HG02973 (cell line): Measurements from ENCODE around the gene HPCA.

Experiments
- ATAC-seq: cut with Tn5 transposase; IDR thresholded peaks from one replicate; pipeline ENCODE4 v1.9.1; 2021; ENCODE audit warnings: moderate library complexity; ENCODE audit not compliant: unreplicated experiment

Gene HPCA

GRCh38 chr1:32886004-32886827 is at the start of gene HPCA:
Gene HPCA, plus strand, starts transcription at chr1:32886491. Its CDS starts 2,408 bp downstream, at chr1:32888899.
- ATAC-seq: no peak

GRCh38 chr1:32848354-32849063 is 37.8 kb upstream of the HPCA start:
- ATAC-seq: no peak

- no peak for ATAC-seq
These were observed 30.3 kb upstream of the HPCA start for GRCh38 chr1:32855861-32856617.

- no peak for ATAC-seq
These were observed 28.2 kb upstream of the HPCA start for GRCh38 chr1:32858136-32858535.

- ATAC-seq: no peak
These were observed 27.5 kb upstream of the HPCA start for GRCh38 chr1:32858791-32859190.

GRCh38 chr1:32859915-32860314 is 26.4 kb upstream of the HPCA start:
- no peak for ATAC-seq

GRCh38 chr1:32860566-32860965 is 25.7 kb upstream of the HPCA start:
- no peak for ATAC-seq

GRCh38 chr1:32861904-32862695 is 24.2 kb upstream of the HPCA start:
- no peak for ATAC-seq

GRCh38 chr1:32863218-32863880 is 22.9 kb upstream of the HPCA start:
- no peak for ATAC-seq

GRCh38 chr1:32863881-32864245 is 22.4 kb upstream of the HPCA start:
- no peak for ATAC-seq

GRCh38 chr1:32864375-32865019 is 21.8 kb upstream of the HPCA start:
- no peak for ATAC-seq

- ATAC-seq: no peak
These were observed 20.5 kb upstream of the HPCA start for GRCh38 chr1:32865639-32866405.

GRCh38 chr1:32867151-32867550 is 19.1 kb upstream of the HPCA start:
- ATAC-seq: no peak

GRCh38 chr1:32867671-32868070 is 18.6 kb upstream of the HPCA start:
- ATAC-seq: no peak

GRCh38 chr1:32868085-32868484 is 18.2 kb upstream of the HPCA start:
- no peak for ATAC-seq

GRCh38 chr1:32868806-32869455 is 17.4 kb upstream of the HPCA start:
- no peak for ATAC-seq

GRCh38 chr1:32869923-32870614 is 16.2 kb upstream of the HPCA start:
- ATAC-seq: no peak
